HG03135 (cell line): ENCODE results near the gene ZNF547.

Source experiments
- ATAC-seq: cut with Tn5 transposase; IDR thresholded peaks from one replicate; pipeline ENCODE4 v1.9.1; 2021; ENCODE audit warnings: mild to moderate bottlenecking, moderate library complexity; ENCODE audit not compliant: unreplicated experiment

Gene ZNF547

DNA sequence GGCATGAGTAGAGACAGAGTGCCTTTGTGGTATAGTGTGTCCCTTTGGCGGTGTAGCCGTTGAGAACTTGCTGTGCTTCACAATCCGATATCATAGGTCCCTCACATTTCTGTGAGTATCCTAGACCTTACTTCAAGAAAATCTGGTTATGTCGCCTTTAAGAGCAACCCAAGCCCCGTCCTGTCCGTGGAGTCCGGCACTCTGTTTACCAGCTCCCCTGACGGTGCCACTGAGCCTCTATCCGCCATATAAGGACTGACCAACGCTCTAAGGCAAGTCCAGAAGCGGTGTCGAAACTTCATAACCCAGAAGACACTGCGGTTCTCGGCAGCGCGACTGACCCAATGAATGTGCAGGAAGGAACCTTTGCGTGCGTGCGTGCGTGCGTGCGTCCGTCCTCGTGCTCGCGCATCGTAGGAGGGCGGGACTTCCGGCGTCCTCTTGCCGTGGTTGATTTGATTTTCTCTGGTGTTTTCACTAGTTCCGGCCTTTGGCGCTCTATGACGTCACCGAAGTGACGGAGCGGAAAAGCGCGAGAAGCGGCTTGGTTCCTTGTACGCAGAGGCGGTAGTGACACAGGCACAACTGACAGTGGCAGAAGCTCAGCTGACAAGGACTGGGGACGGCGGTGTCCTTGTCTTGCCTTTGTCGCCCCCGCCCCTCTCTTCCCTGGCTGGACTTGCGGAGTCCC lies at the start of gene ZNF547, which contains the start of gene TRAPPC2B:
TSS of gene ZNF547 (plus strand) at position 555 of the 691 bp plus-strand sequence. CDS start 5,005 bp downstream, outside the sequence.
TSS of gene TRAPPC2B (plus strand) at position 555 of the 691 bp plus-strand sequence. CDS start 1,283 bp downstream, outside the sequence.
- peak; percentile 95 for ATAC-seq

GRCh38 chr19:57314146-57314545 lies 49.2 kb upstream of the ZNF547 start:
- ATAC-seq, result no peak

DNA sequence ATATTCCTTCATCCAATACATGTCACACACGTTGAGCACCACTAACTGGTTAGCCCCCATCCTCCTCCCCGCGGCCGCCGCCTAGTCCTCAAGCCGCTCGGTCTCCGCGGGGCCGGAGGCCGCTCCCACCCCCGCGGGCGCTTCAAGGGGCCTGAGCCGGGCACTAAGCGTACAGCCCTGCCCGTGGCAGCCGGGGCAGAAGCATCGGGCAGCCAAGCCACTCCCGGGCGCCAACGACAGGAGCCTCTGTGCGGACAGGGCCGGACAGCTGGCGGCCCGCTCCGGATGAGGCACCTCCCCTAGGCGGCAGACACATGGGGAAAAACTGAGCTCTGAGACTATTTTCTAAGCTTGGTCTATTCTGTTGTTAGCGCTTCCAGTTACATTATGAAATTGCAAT lies 45.8 kb upstream of the ZNF547 start:
- ATAC-seq, result no peak

- ATAC-seq, result no peak
These were observed 43.5 kb upstream of the ZNF547 start for GRCh38 chr19:57319869-57320179.

- ATAC-seq, result peak; percentile 94
These were observed 42.9 kb upstream of the ZNF547 start, which contains the start of gene ZNF543 for GRCh38 chr19:57320180-57321084. Gene ZNF543, plus strand, starts transcription at chr19:57320472. Its CDS starts 382 bp downstream, at chr19:57320854.

DNA sequence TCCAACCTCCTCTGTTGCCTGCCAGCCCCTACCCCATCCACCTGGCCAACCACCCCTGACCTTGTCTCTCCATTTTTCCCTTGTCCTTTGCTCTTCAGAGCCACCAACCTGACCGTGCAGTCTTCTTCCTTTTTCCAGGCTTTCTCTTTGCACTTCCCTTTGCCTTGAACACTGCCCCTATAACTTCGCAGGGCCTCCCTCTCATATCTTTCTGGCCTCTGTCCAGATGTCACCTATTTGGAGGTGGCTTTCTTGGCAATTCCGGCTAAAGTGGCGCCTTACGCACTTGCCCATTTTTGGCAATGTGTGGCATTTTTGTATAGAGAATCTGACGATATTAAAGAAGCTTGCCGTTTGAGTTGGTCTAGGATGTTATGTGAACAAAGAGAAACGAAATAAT lies 42.2 kb upstream of the ZNF547 start:
- no peak for ATAC-seq

DNA sequence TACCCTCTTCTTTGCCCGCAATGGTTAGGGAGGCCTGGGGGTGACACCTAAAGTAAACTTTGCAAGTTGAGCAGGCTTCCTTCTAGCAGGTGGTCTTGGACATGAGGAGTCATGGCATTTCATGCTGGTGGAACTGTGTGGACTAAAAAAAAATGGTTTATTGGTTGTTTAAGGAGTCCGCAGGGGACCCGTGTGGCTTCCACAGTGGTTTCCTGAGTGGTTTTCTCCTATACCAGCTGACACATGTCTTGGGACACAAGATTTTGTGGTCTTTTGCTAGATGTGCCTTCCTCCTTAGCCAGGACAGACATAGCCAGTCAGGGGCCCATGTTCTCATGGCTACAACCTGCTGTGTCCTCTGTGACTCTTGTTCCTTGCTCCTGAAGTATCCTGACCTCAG lies 41.6 kb upstream of the ZNF547 start:
- ATAC-seq, result no peak

GRCh38 chr19:57324992-57325391 lies 38.4 kb upstream of the ZNF547 start:
- no peak for ATAC-seq

DNA sequence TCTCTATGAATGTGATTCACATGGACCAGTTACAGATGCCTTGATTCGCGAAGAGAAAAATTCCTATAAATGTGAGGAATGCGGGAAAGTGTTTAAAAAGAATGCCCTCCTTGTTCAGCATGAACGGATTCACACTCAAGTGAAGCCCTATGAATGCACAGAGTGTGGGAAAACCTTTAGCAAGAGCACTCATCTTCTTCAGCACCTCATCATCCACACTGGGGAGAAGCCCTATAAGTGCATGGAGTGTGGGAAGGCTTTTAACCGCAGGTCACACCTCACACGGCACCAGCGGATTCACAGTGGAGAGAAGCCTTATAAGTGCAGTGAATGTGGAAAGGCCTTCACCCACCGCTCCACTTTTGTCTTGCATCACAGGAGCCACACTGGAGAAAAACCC lies 35.4 kb upstream of the ZNF547 start:
- no peak for ATAC-seq

GRCh38 chr19:57334191-57334590 lies 29.2 kb upstream of the ZNF547 start:
- no peak for ATAC-seq

DNA sequence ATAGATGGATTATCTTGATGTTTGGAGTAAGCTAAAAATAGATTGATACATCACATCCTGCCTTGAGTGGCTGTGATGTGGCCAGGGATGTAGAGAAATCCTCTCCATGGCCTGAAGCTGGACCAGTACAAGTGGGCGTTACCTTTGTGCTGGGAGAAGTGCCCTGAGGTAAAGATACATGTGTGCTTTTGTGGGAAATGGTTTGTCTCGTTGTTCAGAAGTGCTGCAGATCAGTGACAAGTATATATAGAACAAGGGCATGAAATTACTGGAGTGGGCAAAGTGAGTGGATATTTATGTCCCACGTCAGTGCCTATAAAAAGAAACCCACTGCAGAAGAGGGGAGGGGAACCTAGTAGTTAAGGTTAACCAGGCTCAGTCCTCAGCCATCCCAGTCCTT lies 24.5 kb upstream of the ZNF547 start:
- ATAC-seq, result no peak

DNA sequence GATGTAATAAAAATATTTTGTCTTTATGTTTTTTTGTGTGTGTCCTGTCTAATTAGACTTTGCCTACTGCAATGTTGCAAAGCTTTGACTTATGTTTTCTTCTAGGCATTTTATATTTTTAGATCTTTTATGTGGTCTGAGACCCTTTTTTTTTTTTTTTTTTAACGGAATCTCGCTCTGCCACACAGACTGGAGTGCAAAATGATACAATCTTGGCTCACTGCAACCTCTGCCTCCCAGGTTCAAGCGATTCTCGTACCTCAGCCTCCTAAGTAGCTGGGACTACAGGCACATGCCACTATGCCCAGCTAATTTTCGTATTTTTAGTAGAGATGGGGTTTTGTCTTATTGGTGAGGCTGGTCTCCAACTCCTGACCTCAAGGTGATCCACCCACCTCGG lies 20.8 kb upstream of the ZNF547 start:
- no peak for ATAC-seq

DNA sequence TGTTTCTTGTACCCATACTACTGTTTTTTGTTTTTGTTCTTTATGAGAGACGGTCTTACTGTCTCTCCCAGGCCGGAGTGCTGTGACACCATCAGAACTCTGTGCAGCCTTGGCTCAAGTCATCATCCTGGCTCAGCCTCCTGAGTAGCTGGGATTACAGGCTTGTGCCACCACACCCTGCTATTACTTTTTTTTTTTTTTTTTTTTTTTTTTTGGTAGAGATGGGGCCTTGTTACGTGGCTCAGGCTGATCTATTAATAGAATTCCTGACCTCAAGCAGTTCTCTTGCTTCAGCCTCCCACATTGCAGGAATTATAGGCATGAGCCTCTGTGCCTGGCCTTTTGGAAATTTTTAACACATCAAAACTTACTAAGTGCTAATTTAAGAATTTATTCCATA lies 15.2 kb upstream of the ZNF547 start:
- no peak for ATAC-seq

DNA sequence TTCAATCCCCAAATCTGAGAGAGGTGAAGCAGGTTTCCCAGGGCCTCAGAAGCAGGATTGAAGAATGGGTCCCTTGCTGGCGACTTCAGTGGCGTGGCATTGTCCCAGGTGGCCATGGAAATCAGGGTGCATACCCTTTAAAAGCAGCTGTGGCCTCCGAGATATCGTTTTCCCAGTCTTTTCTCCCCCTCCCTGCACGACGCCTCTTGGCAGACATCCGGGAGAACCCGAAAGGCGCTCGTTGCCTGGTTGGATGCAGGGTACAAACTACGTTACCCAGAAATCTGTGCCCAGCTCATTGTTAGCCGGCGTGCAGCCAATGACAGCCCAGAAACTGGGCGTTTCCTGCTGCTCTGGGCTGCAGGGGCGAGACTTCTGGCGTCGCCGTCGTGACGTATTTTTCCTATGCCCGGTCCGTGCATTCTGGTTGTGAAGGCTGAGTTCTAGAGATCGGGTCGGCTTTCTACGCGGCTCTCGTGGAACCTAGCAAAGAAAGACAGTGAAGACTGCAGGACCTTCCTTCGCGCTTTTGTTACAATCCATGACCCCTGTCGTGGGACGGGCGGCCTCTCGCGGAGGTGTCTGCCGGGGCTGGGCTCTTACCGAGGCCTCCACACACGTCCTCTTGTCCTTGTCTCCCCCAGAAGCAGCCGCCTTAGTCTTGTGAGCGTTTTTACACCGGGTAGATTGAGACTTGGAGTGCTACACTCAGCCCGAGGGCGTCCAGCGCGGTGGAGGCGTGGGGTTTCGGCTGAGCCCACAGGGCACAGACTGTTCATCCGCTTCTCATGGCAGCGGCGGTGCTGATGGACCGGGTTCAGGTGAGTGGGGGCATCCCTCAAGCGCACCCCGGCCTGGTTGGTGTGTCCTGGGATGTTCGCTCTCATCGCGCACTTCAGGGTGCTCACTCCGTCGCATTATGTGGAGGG lies 12.2 kb upstream of the ZNF547 start, which contains the start of gene ZNF304:
TSS of gene ZNF304 (plus strand) at position 395 of the 929 bp plus-strand sequence. CDS start at position 789, 394 bp downstream.
- peak; percentile 93 for ATAC-seq

DNA sequence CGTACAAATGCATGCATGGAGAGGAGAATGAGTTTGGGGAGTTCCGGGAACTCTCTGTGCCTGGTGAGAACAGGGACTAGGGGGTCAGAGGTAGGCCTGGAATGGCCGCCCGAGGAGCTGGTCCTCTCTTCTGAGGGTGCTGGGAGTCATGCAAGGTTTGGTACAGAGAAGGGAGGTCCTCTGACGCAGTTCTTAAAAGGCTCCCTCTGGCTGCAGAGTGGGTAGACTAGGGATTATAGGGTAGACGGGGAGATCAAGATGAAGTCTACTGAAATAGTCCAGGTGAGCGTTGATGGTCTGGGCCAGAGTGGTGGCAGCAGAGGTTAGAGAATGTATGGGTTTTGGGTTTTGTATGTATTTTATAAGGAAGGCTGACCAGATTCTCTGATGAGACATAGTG lies 11.5 kb upstream of the ZNF547 start:
- ATAC-seq, result no peak

DNA sequence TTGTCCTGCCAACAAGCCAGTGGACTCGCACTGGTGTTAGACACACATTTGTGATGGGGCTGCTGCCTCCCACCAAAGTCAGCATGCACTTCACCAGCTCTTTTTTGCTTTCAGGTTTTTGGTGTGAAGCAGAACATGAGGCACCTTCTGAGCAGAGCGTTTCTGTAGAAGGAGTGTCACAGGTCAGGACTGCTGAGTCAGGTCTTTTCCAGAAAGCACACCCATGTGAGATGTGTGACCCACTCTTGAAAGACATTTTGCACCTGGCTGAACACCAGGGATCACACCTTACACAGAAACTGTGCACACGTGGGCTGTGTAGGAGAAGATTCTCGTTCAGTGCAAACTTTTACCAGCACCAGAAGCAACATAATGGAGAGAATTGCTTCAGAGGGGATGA lies 7.4 kb upstream of the ZNF547 start:
- ATAC-seq, result no peak

GRCh38 chr19:57357406-57357805 lies 5.9 kb upstream of the ZNF547 start:
- no peak for ATAC-seq

GRCh38 chr19:57359300-57359699 lies 4.1 kb upstream of the ZNF547 start:
- ATAC-seq, result no peak

- no peak for ATAC-seq
These were observed 932 bp upstream of the ZNF547 start for GRCh38 chr19:57362419-57362818.

DNA sequence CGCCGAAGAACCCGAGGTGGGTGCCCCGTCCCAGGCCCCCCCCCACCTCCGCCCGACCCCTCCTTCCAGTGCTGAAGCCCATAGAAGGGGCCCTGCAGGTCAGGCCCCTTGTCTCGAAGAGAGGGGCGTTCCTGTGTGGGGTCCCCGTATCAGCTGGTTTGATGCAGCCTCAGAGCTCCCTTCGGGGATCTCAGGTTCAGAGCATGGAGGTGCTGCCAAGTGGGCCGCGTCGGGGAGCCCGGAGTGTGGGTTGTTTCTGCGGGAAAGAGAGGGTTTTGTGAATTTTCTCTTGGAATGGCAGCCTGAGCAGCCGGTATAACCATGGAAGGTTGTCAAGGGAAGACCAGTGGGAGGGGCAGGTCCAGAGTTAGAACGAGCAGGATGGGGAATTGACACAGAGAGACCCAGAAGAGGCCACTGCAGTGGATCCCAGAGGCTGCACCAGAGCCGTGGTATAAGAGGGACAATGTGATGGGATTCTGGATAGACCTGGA lies 384 bp downstream of the ZNF547 start:
- no peak for ATAC-seq

- ATAC-seq, result no peak
These were observed 3.4 kb downstream of the ZNF547 start for GRCh38 chr19:57366776-57367175.
